DMS53 treated with DMSO at 0.1 percent for 48 hours (cell line): ENCODE results near the gene BDKRB1.

Source experiments
- DNase-seq: peaks from one replicate; lab custom pipeline; 2025; ENCODE audit not compliant: unreplicated experiment; lab: John Stamatoyannopoulos, UW

BDKRB1 gene

GRCh38 chr14:96261053-96261452 is 5.0 kb downstream of the BDKRB1 start:
- peak; percentile 77 for DNase-seq

GRCh38 chr14:96261772-96262655 is 6.0 kb downstream of the BDKRB1 start:
- no peak for DNase-seq

GRCh38 chr14:96263347-96264199 is 7.6 kb downstream of the BDKRB1 start:
- no peak for DNase-seq

- DNase-seq, result no peak
Observed at GRCh38 chr14:96264200-96264553, 8.2 kb downstream of the BDKRB1 start.

- DNase-seq, result no peak
Observed at GRCh38 chr14:96264853-96265252, 8.8 kb downstream of the BDKRB1 start.

GRCh38 chr14:96265383-96266095 is 9.5 kb downstream of the BDKRB1 start:
- DNase-seq, result no peak

GRCh38 chr14:96267336-96267735 is 11.3 kb downstream of the BDKRB1 start:
- DNase-seq, result no peak

GRCh38 chr14:96267916-96268315 is 11.9 kb downstream of the BDKRB1 start:
- DNase-seq, result no peak

- no peak for DNase-seq
Observed at GRCh38 chr14:96268431-96269358, 12.7 kb downstream of the BDKRB1 start.

GRCh38 chr14:96269359-96269710 is 13.3 kb downstream of the BDKRB1 start:
- DNase-seq, result no peak

GRCh38 chr14:96270565-96271420 is 14.8 kb downstream of the BDKRB1 start:
- no peak for DNase-seq

GRCh38 chr14:96271421-96271762 is 15.4 kb downstream of the BDKRB1 start:
- DNase-seq, result no peak

GRCh38 chr14:96272777-96273473 is 16.9 kb downstream of the BDKRB1 start:
- DNase-seq, result no peak

GRCh38 chr14:96273629-96274028 is 17.6 kb downstream of the BDKRB1 start:
- no peak for DNase-seq

GRCh38 chr14:96274122-96274521 is 18.1 kb downstream of the BDKRB1 start:
- DNase-seq, result no peak

GRCh38 chr14:96274543-96274942 is 18.5 kb downstream of the BDKRB1 start:
- DNase-seq, result no peak

GRCh38 chr14:96275177-96276112 is 19.4 kb downstream of the BDKRB1 start:
- DNase-seq, result peak; percentile 32

GRCh38 chr14:96277890-96278289 is 21.9 kb downstream of the BDKRB1 start:
- DNase-seq, result no peak
